ENCODE results near the gene PTPRC.

Gene PTPRC

DNA sequence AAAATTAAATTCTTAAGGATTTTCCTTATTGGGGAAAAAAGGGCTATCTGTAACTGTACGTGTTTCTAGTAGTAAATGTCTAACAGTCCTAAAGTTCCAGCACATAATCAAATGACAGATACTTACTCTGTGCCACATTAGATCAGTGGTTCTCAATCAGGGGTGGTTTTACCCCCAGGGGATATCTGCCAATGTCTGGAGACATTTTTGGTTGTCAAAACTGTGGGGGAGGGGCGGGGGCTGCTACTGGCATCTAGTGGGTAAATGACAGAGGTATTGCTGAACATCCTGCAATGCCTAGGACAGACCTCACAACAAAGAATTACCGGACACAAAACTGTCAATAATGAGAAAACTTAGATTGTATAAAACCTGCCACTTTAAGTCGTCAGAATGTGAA is 33.4 kb upstream of the PTPRC start:
- H3K9me3 Mint-ChIP-seq = no peaks in the 10 kb centered on the region
- H3K27me3 Mint-ChIP-seq (ENCODE audit: low read depth) = no peaks in the 10 kb centered on the region
- no peaks in the 10 kb centered on the region for H3K4me1 Mint-ChIP-seq
- TF ChIP-seq, protein P1, sequence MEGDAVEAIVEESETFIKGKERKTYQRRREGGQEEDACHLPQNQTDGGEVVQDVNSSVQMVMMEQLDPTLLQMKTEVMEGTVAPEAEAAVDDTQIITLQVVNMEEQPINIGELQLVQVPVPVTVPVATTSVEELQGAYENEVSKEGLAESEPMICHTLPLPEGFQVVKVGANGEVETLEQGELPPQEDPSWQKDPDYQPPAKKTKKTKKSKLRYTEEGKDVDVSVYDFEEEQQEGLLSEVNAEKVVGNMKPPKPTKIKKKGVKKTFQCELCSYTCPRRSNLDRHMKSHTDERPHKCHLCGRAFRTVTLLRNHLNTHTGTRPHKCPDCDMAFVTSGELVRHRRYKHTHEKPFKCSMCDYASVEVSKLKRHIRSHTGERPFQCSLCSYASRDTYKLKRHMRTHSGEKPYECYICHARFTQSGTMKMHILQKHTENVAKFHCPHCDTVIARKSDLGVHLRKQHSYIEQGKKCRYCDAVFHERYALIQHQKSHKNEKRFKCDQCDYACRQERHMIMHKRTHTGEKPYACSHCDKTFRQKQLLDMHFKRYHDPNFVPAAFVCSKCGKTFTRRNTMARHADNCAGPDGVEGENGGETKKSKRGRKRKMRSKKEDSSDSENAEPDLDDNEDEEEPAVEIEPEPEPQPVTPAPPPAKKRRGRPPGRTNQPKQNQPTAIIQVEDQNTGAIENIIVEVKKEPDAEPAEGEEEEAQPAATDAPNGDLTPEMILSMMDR (IDR thresholded peaks at IDR 0.05; ENCODE audit: unreplicated experiment in 3 of 3) = no peak
- H3K27ac Mint-ChIP-seq = peak overlapping the region in 1 of 3 experiments; percentile 46
- H3K4me3 Mint-ChIP-seq = no peak overlapping the region
- no peaks in the 10 kb centered on the region for H3K36me3 Mint-ChIP-seq (ENCODE audit: low read depth)

DNA sequence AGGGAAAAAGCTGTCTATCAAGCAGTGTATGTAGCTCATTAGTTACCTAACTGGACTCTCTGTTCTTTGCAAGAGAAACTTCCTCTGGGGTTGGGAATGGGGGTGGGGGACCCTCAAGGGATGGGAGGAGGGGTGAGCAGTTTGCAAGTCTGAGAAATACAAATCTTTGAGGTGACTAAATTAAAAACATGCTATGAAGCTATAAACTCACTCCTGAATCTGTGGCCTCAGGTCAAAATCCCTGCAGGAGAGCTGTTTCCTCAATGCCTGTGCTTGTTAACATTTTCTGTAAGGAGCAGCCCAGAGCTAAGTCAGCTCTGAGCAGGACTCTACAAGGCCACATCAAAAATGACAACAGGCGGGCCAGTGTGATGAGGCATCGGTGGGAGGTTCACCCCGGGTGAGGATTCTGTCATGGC is 32.8 kb upstream of the PTPRC start:
- Mint-ChIP-seq H3K9me3 (no peaks in the 10 kb centered on the region), H3K27me3 (ENCODE audit: low read depth) (no peaks in the 10 kb centered on the region), H3K27ac (peak overlapping the region in 1 of 3 experiments; percentile 64), H3K4me1 (no peaks in the 10 kb centered on the region), H3K36me3 (ENCODE audit: low read depth) (no peaks in the 10 kb centered on the region), H3K4me3 (no peak overlapping the region)
- TF ChIP-seq, protein P1 (IDR thresholded peaks at IDR 0.05; ENCODE audit: unreplicated experiment in 3 of 3) = no peak

DNA sequence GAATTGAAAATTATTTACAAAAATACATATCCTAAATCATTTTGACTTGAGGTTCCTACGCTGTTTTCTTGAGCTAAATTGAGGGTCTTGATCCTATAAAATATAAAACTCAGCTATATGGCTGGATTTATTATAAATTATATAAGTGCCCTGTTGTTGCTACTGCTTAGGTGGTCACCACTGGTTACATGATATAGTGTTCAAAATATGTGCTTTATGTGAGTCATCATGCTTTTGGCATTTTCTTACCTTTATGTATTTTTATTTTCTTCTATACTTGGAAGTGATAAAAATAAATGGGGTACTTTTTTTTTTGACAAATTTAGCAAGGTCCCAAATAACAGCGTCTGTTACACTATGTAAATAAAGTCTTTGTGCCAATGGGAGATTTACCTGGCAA is 31.1 kb upstream of the PTPRC start:
- no peaks in the 10 kb centered on the region for H3K36me3 Mint-ChIP-seq (ENCODE audit: low read depth)
- H3K9me3 Mint-ChIP-seq = no peaks in the 10 kb centered on the region

DNA sequence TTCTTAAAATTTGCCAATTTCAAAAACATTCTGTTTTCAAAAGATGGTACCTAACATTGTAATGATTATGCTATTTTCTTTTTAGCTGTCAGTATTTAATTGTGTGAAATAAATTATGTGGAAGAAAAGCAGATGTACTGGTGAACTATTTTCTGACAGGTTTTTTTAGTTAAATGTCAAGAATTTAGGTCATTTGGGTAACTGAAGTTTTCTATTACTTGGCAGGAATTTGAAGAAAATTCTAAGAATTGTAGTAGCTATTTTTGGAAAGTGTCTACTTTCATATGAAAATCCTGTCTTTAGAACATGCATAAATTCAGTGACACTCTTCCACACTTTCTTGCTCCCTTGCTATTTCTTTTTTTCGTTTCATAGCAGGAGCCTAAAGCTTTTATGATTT is 28.5 kb upstream of the PTPRC start:
- Mint-ChIP-seq H3K4me3 (no peak overlapping the region), H3K9me3 (no peaks in the 10 kb centered on the region), H3K27me3 (ENCODE audit: low read depth) (no peaks in the 10 kb centered on the region), H3K27ac (no peak overlapping the region), H3K4me1 (no peaks in the 10 kb centered on the region), H3K36me3 (ENCODE audit: low read depth) (no peaks in the 10 kb centered on the region)
- TF ChIP-seq, protein P1 (IDR thresholded peaks at IDR 0.05; ENCODE audit: unreplicated experiment in 3 of 3) = no peak

More for the DNA sequence above, 31.1 kb upstream of the PTPRC start:
- H3K4me3 Mint-ChIP-seq = no peak overlapping the region
- TF ChIP-seq, protein P1 (IDR thresholded peaks at IDR 0.05; ENCODE audit: unreplicated experiment in 3 of 3) = no peak
- H3K27me3 Mint-ChIP-seq (ENCODE audit: low read depth) = no peaks in the 10 kb centered on the region
- H3K27ac Mint-ChIP-seq = no peak overlapping the region
- no peaks in the 10 kb centered on the region for H3K4me1 Mint-ChIP-seq

DNA sequence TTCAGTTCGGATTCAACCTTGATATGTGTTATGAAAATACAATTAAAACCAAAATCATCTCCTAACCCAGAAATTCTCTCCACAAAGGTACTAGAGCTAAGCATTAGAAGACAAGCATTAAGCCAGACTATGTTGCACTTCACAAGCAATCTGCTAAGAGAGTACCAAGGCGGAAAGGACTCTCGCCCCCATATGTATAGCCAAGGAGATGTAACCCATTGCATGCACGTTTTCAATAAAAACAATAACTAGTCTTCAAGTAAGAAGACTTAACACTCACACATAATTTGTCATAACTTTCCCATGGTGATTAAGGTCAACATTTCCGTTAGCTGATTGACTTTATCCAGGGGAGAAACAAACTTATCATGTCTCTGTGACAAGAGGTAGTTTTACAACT is 27.6 kb upstream of the PTPRC start:
- TF ChIP-seq, protein P1 (IDR thresholded peaks at IDR 0.05; ENCODE audit: unreplicated experiment in 3 of 3) = no peak
- Mint-ChIP-seq H3K27ac (no peak overlapping the region), H3K36me3 (ENCODE audit: low read depth) (no peaks in the 10 kb centered on the region), H3K4me1 (no peaks in the 10 kb centered on the region), H3K9me3 (no peaks in the 10 kb centered on the region), H3K4me3 (no peak overlapping the region), H3K27me3 (ENCODE audit: low read depth) (no peaks in the 10 kb centered on the region)

DNA sequence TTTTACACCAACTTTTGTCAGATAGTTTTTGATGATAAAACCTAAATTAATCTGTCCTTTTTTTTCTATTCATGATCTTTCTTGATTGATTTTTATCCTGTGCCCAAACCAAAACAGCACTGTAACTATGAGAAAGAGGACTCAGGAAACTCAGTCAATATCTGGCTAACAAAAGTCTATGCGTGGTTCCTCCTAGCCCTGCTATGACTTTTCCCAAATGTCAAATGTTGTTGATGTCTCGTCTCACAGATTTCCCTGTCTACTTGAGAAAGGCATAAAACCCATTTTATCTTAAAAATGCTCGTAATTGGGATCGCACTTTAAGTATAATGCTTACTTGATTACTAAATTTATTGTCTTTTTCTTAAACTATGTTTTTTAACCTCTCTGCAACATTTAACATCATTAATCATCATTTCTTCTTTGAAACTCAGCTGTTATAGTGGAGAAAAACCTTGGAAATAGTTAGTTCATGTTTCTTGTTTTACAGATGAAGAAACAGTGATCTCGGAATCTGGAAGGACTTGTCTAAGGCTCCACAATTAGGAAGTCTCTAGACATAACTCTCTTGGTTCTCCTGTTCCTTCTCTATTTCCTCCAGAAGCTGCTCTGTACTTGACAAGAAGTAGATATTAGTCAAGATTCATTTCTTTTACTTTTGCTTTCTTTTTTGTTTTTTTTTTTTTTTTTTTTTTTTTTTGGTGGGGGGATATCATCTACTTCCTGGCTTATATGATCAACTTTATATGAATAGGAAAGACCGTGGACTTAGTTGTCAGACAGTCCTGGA is 26.2 kb upstream of the PTPRC start:
- H3K4me3 Mint-ChIP-seq = no peak overlapping the region
- no peaks in the 10 kb centered on the region for H3K27me3 Mint-ChIP-seq (ENCODE audit: low read depth)
- H3K9me3 Mint-ChIP-seq = no peaks in the 10 kb centered on the region
- H3K4me1 Mint-ChIP-seq = no peaks in the 10 kb centered on the region
- H3K27ac Mint-ChIP-seq = no peak overlapping the region
- TF ChIP-seq, protein P1 (IDR thresholded peaks at IDR 0.05; ENCODE audit: unreplicated experiment in 3 of 3) = no peak
- H3K36me3 Mint-ChIP-seq (ENCODE audit: low read depth) = no peaks in the 10 kb centered on the region
